ENCODE data around the gene ULBP2. TPM values are rescaled to one million over a fixed set of nuclear protein-coding genes. Genes with fewer than 3 reads are reported as not detected.

Gene ULBP2
- total and polyA plus RNA-seq, 2 of the 8 experiments (the other 6 are each of a cell fraction or from before 2014, with no cell fraction given), result 0.05 TPM; not detected in 1

- peak within 1 kb of the TSS; percentile 88 to 91 for H3K4me2 ChIP-seq (ENCODE audit: insufficient read depth in 1 of 2, low read depth in 2 of 2, low read length in 2 of 2)
- TF ChIP-seq CREB1 (IDR thresholded peaks at IDR 0.05) (no peak), ATF3 (IDR thresholded peaks at IDR 0.05; ENCODE audit: insufficient read depth, low read depth, low read length) (no peak), BACH1 (IDR thresholded peaks at IDR 0.05; ENCODE audit: low read length) (no peak), GABPA (IDR thresholded peaks at IDR 0.05; ENCODE audit: borderline replicate concordance, insufficient read depth, low read length) (no peak), CBX5 (IDR thresholded peaks at IDR 0.05; ENCODE audit: low read depth, low read length) (no peak), CBX8 (IDR thresholded peaks at IDR 0.05; ENCODE audit: borderline replicate concordance, low read depth, low read length) (no peak), POLR2AphosphoS5 (IDR thresholded peaks at IDR 0.05; ENCODE audit: low read depth, low read length) (no peak), CHD1 (IDR thresholded peaks at IDR 0.05; ENCODE audit: low read depth, low read length) (no peak), BRCA1 (IDR thresholded peaks at IDR 0.05; ENCODE audit: low read depth, low read length) (no peak)
- TF ChIP-seq, protein P1, sequence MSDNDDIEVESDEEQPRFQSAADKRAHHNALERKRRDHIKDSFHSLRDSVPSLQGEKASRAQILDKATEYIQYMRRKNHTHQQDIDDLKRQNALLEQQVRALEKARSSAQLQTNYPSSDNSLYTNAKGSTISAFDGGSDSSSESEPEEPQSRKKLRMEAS (IDR thresholded peaks at IDR 0.05), result no peak; the same call in 1 of the 2 replicates
Measured at GRCh38 chr6:149922642-149923326, 19.0 kb upstream of the ULBP2 start, which contains the start of gene RAET1G. TSS of gene RAET1G (minus strand) at chr6:149923121. CDS start at chr6:149923010, 111 bp downstream.

More at GRCh38 chr6:149922642-149923326, 19.0 kb upstream of the ULBP2 start, which contains the start of gene RAET1G:
- FAIRE-seq (peak; percentile 73), DNase-seq (ENCODE audit: low read depth in 1 of 2, low spot score in 2 of 2) (peak; percentile 83 to 87)
- Histone ChIP-seq H3K23ac (ENCODE audit: insufficient read length) (no peak within 1 kb of the TSS), H3K27me3 (replicated peaks in 1 of 4; ENCODE audit: control insufficient read depth in 3 of 4, extremely low read depth in 1 of 4, insufficient read depth in 3 of 4, low read length in 3 of 4) (peaks cover 39 to 64% (median 57%) of the 10 kb centered on the region in 4 experiments), H3K36me3 (ENCODE audit: control insufficient read depth in 2 of 4, insufficient read depth in 4 of 4, low read length in 3 of 4) (peaks cover 0 to 3% (median 0%) of the 10 kb centered on the region in 4 experiments; a peak in 1 of 8 replicates), H3K79me1 (ENCODE audit: low read depth, low read length) (no peaks in the 10 kb centered on the region), H2BK5ac (ENCODE audit: low read depth, low read length) (no peak within 1 kb of the TSS), H3K4me1 (replicated peaks in 1 of 4; ENCODE audit: control insufficient read depth in 3 of 4, insufficient read depth in 4 of 4, low read length in 3 of 4) (peaks cover 0 to 5% (median 0%) of the 10 kb centered on the region in 4 experiments; a peak in 2 of 7 replicates), H3K14ac (ENCODE audit: insufficient read length) (no peak within 1 kb of the TSS), H2AK5ac (ENCODE audit: low read depth, low read length) (no peak within 1 kb of the TSS), H3K18ac (ENCODE audit: extremely low read depth, low read length) (no peak within 1 kb of the TSS; the same call in 1 of the 2 replicates), H3K27ac (ENCODE audit: low read depth, low read length) (no peak within 1 kb of the TSS), H3K9ac (replicated peaks in 1 of 4; ENCODE audit: extremely low read depth in 1 of 4, low read depth in 3 of 4, low read length in 3 of 4) (no peak within 1 kb of the TSS), H3K4me3 (ENCODE audit: extremely low read depth in 1 of 4, insufficient read depth in 2 of 4, low read depth in 3 of 4, low read length in 4 of 4) (peak within 1 kb of the TSS; percentile 56 to 70 (median 65)), H3K4ac (replicated peaks; ENCODE audit: insufficient read length, low read depth, low read length) (no peak within 1 kb of the TSS), H3K23me2 (ENCODE audit: low read depth, low read length) (peaks cover 12% of the 10 kb centered on the region; the same call in 1 of the 2 replicates), H2BK12ac (ENCODE audit: low read depth, low read length) (no peak within 1 kb of the TSS), H3K9me3 (ENCODE audit: insufficient read depth in 2 of 2, low read depth in 1 of 2, low read length in 1 of 2) (no peaks in the 10 kb centered on the region; a peak in 1 of 4 replicates), H2BK15ac (ENCODE audit: low read length) (no peak within 1 kb of the TSS), H2BK120ac (replicated peaks; ENCODE audit: low read depth, low read length) (no peak within 1 kb of the TSS), H3K56ac (replicated peaks; ENCODE audit: insufficient read length, low read depth, low read length) (no peak within 1 kb of the TSS), H4K91ac (replicated peaks; ENCODE audit: insufficient read length, low read length) (no peak within 1 kb of the TSS), H4K5ac (ENCODE audit: insufficient read length, low read depth, low read length) (no peak within 1 kb of the TSS), H2BK20ac (ENCODE audit: low read length) (no peak within 1 kb of the TSS), H4K20me1 (replicated peaks in 1 of 2; ENCODE audit: control insufficient read depth in 1 of 2, insufficient read depth in 2 of 2, low read length in 2 of 2) (peaks cover 3 to 6% of the 10 kb centered on the region in 2 experiments), H4K8ac (ENCODE audit: extremely low read depth, insufficient read depth, low read length) (0 out of 2 replicates have a peak within 1 kb of the TSS, but pooled peaks have one; percentile 31), H3K79me2 (ENCODE audit: control insufficient read depth in 1 of 2, insufficient read depth in 2 of 2, low read length in 2 of 2) (no peaks in the 10 kb centered on the region), H2AFZ (ENCODE audit: low read length) (peak within 1 kb of the TSS; percentile 24; the same call in 1 of the 2 replicates)
- 3% methylated on average over 24 of the region's 40 CpGs; no CpG with 5 or more reads in 1 of the 2 experiments for WGBS, 2 experiments (ENCODE audit: extremely low coverage in 1 of 2, insufficient coverage in 1 of 2, insufficient read length in 1 of 2, insufficient replicate concordance in 2 of 2, low coverage in 1 of 2, low lambda C conversion rate in 2 of 2, missing lambda C conversion rate in 1 of 2)
- ChIA-PET CTCF (ENCODE audit: partially characterized antibody) (interaction anchor here (0.7 to 1.6 kb wide), 5 partner anchors 16 to 198 kb away, joined by 3 to 6 read pairs (median 3); no protein-coding TSS in a partner anchor), POLR2A (ENCODE audit: partially characterized antibody) (interaction anchor here (1.1 kb wide), 1 partner anchor 59 kb away, joined by 3 read pairs; no protein-coding TSS in a partner anchor)

All from H1 (cell line).